Stimulated activated CD4-positive, alpha-beta T cell treated with anti-CD3 and anti-CD28 coated beads, Interleukin-4, amount 100 ng/mL, for 1 hour (primary cell): ENCODE data around the gene RORB.
A peak's percentile ranks its signal among the peaks of the same experiment; 100 is the strongest.

ENCODE experiments used
- DNase-seq: peaks from one replicate; pipeline ENCODE4 v3.0.0-alpha.2; 2020

RORB gene

GRCh38 chr9:74496819-74497747 lies at the start of gene RORB:
RORB (plus strand) TSS chr9:74497335; CDS start chr9:74497977, 642 bp downstream.
- peak; percentile 37 for DNase-seq

- DNase-seq: no peak
Observed at GRCh38 chr9:74447451-74448193, 49.5 kb upstream of the RORB start.

- DNase-seq: no peak
Observed at GRCh38 chr9:74449060-74449459, 48.1 kb upstream of the RORB start.

- no peak for DNase-seq
Observed at GRCh38 chr9:74458832-74459231, 38.3 kb upstream of the RORB start.

- DNase-seq: no peak
Observed at GRCh38 chr9:74463825-74464224, 33.3 kb upstream of the RORB start.

- DNase-seq: no peak
Observed at GRCh38 chr9:74478606-74479005, 18.5 kb upstream of the RORB start.

- no peak for DNase-seq
Observed at GRCh38 chr9:74479711-74480110, 17.4 kb upstream of the RORB start.

GRCh38 chr9:74487395-74487794 lies 9.7 kb upstream of the RORB start:
- no peak for DNase-seq

- no peak for DNase-seq
Observed at GRCh38 chr9:74493512-74493911, 3.6 kb upstream of the RORB start.

GRCh38 chr9:74494490-74494889 lies 2.6 kb upstream of the RORB start:
- DNase-seq: no peak

- DNase-seq: no peak
Observed at GRCh38 chr9:74496406-74496805, 729 bp upstream of the RORB start.

GRCh38 chr9:74497748-74498620 lies 849 bp downstream of the RORB start:
- no peak for DNase-seq

- no peak for DNase-seq
Observed at GRCh38 chr9:74498621-74499095, 1.5 kb downstream of the RORB start.

- DNase-seq: no peak
Observed at GRCh38 chr9:74499111-74499601, 2.0 kb downstream of the RORB start.

- no peak for DNase-seq
Observed at GRCh38 chr9:74499770-74500583, 2.8 kb downstream of the RORB start.

GRCh38 chr9:74500584-74500924 lies 3.4 kb downstream of the RORB start:
- no peak for DNase-seq

GRCh38 chr9:74501570-74501969 lies 4.4 kb downstream of the RORB start:
- no peak for DNase-seq

- DNase-seq: no peak
Observed at GRCh38 chr9:74503219-74503618, 6.1 kb downstream of the RORB start.

- DNase-seq: no peak
Observed at GRCh38 chr9:74503666-74504065, 6.5 kb downstream of the RORB start.

GRCh38 chr9:74511333-74511732 lies 14.2 kb downstream of the RORB start:
- no peak for DNase-seq

GRCh38 chr9:74512416-74512815 lies 15.3 kb downstream of the RORB start:
- DNase-seq: no peak

GRCh38 chr9:74513221-74513620 lies 16.1 kb downstream of the RORB start:
- no peak for DNase-seq
